Activated CD4-positive, alpha-beta T cell treated with anti-CD3 and anti-CD28 coated beads for 4 hours (primary cell): Measurements from ENCODE around the gene SPARC.

Experiments
- DNase-seq, 2 donors: peaks; one replicate each; pipeline ENCODE4 v3.0.0-alpha.2; 2020

The SPARC gene

GRCh38 chr5:151657114-151657513, 29.6 kb downstream of the SPARC start:
- no peak for DNase-seq

GRCh38 chr5:151656311-151656710, 30.4 kb downstream of the SPARC start:
- DNase-seq, result no peak

GRCh38 chr5:151651997-151652645, 34.6 kb downstream of the SPARC start:
- peak; percentile 38 to 61 for DNase-seq

GRCh38 chr5:151648988-151649387, 37.7 kb downstream of the SPARC start:
- no peak for DNase-seq

GRCh38 chr5:151648089-151648488, 38.6 kb downstream of the SPARC start:
- no peak for DNase-seq

GRCh38 chr5:151647320-151647861, 39.3 kb downstream of the SPARC start:
- no peak for DNase-seq

GRCh38 chr5:151646334-151646733, 40.4 kb downstream of the SPARC start:
- no peak for DNase-seq

- no peak for DNase-seq
Observed at GRCh38 chr5:151643388-151643787, 43.3 kb downstream of the SPARC start.

GRCh38 chr5:151642472-151643140, 44.1 kb downstream of the SPARC start:
- no peak for DNase-seq

GRCh38 chr5:151638619-151639018, 48.1 kb downstream of the SPARC start:
- no peak for DNase-seq

GRCh38 chr5:151637676-151638075, 49.0 kb downstream of the SPARC start:
- no peak for DNase-seq

- no peak for DNase-seq
Observed at GRCh38 chr5:151633892-151634291, 52.8 kb downstream of the SPARC start.

GRCh38 chr5:151632941-151633340, 53.8 kb downstream of the SPARC start:
- no peak for DNase-seq

GRCh38 chr5:151632524-151632923, 54.2 kb downstream of the SPARC start:
- no peak for DNase-seq

- DNase-seq, result no peak
Observed at GRCh38 chr5:151631941-151632340, 54.8 kb downstream of the SPARC start.

GRCh38 chr5:151630088-151630487, 56.6 kb downstream of the SPARC start:
- no peak for DNase-seq

- DNase-seq, result no peak
Observed at GRCh38 chr5:151628112-151628823, 58.4 kb downstream of the SPARC start.

GRCh38 chr5:151627650-151628049, 59.1 kb downstream of the SPARC start:
- no peak for DNase-seq

- no peak for DNase-seq
Observed at GRCh38 chr5:151625285-151625684, 61.4 kb downstream of the SPARC start.

GRCh38 chr5:151624476-151624875, 62.2 kb downstream of the SPARC start:
- DNase-seq, result no peak

- DNase-seq, result no peak
Observed at GRCh38 chr5:151622367-151623088, 64.2 kb downstream of the SPARC start.

- no peak for DNase-seq
Observed at GRCh38 chr5:151620461-151620840, 66.3 kb downstream of the SPARC start.

GRCh38 chr5:151619812-151620460, 66.8 kb downstream of the SPARC start:
- no peak for DNase-seq
